Measurements from ENCODE around the gene BOK. TPM values are rescaled to one million over a fixed set of nuclear protein-coding genes. Genes with fewer than 3 reads are reported as not detected.

The BOK gene
- total and polyA plus RNA-seq, 2 of the 13 experiments (the other 11 are each of a cell fraction or from before 2014, with no cell fraction given): 35.5 to 39.2 TPM

GRCh38 chr2:241559323-241560161, 997 bp downstream of the BOK start (continued):
- TF ChIP-seq HNF1A (IDR thresholded peaks at IDR 0.05; ENCODE audit: low read depth) (no peak), HNF1A (CRISPR knock-in tag; IDR thresholded peaks at IDR 0.05; ENCODE audit: borderline replicate concordance) (no peak), PREB (CRISPR knock-in tag; IDR thresholded peaks at IDR 0.05) (0 out of 2 replicates have a peak, but pooled peaks have one; percentile 54), RBM22 (optimal IDR thresholded peaks at IDR 0.05; ENCODE audit: low read length) (no peak), ZBTB3 (CRISPR knock-in tag; IDR thresholded peaks at IDR 0.05; ENCODE audit: borderline replicate concordance, low read depth) (no peak), FUBP1 (CRISPR knock-in tag; IDR thresholded peaks at IDR 0.05; ENCODE audit: borderline replicate concordance) (no peak), SMC3 (IDR thresholded peaks at IDR 0.05; ENCODE audit: low read length) (no peak), REPIN1 (CRISPR knock-in tag; IDR thresholded peaks at IDR 0.05; ENCODE audit: borderline replicate concordance, low read depth) (peak; percentile 78), ZNF317 (CRISPR knock-in tag; IDR thresholded peaks at IDR 0.05) (no peak), TBX3 (IDR thresholded peaks at IDR 0.05; ENCODE audit: borderline replicate concordance) (no peak), ZNF234 (CRISPR knock-in tag; conservative IDR thresholded peaks at IDR 0.05) (peak; percentile 87; the same call in 1 of the 2 replicates), ATAD3A (CRISPR knock-in tag; IDR thresholded peaks at IDR 0.05) (no peak), HNRNPH1 (optimal IDR thresholded peaks at IDR 0.05; ENCODE audit: low read depth, low read length) (no peak), TBX2 (CRISPR knock-in tag; IDR thresholded peaks at IDR 0.05; ENCODE audit: borderline replicate concordance) (no peak), TAF15 (IDR thresholded peaks at IDR 0.05; ENCODE audit: low read depth, low read length, poor library complexity, severe bottlenecking) (no peak), ZNF713 (CRISPR knock-in tag; IDR thresholded peaks at IDR 0.05) (no peak), ZBTB42 (CRISPR knock-in tag; IDR thresholded peaks at IDR 0.05) (peak; percentile 26; the same call in 1 of the 2 replicates), GMEB2 (CRISPR knock-in tag; IDR thresholded peaks at IDR 0.05; ENCODE audit: low read depth) (no peak), CHD2 (IDR thresholded peaks at IDR 0.05; ENCODE audit: low read depth, low read length) (no peak), ZNF83 (CRISPR knock-in tag; IDR thresholded peaks at IDR 0.05; ENCODE audit: borderline replicate concordance) (no peak), ZMYM4 (CRISPR knock-in tag; IDR thresholded peaks at IDR 0.05) (no peak; the same call in 1 of the 2 replicates)
